GM04503 (cell line): ENCODE measurements around the gene DCLRE1C.
"Not testable (repeated sequence)": the region's sequence is repeated elsewhere in the genome, so short reads cannot be mapped to it uniquely, and the experiment has no call there.

Experiments used
- DNase-seq: peaks from one replicate; pipeline ENCODE4 v3.0.0-alpha.2; 2012; ENCODE audit warnings: low read depth

The DCLRE1C gene

DNA sequence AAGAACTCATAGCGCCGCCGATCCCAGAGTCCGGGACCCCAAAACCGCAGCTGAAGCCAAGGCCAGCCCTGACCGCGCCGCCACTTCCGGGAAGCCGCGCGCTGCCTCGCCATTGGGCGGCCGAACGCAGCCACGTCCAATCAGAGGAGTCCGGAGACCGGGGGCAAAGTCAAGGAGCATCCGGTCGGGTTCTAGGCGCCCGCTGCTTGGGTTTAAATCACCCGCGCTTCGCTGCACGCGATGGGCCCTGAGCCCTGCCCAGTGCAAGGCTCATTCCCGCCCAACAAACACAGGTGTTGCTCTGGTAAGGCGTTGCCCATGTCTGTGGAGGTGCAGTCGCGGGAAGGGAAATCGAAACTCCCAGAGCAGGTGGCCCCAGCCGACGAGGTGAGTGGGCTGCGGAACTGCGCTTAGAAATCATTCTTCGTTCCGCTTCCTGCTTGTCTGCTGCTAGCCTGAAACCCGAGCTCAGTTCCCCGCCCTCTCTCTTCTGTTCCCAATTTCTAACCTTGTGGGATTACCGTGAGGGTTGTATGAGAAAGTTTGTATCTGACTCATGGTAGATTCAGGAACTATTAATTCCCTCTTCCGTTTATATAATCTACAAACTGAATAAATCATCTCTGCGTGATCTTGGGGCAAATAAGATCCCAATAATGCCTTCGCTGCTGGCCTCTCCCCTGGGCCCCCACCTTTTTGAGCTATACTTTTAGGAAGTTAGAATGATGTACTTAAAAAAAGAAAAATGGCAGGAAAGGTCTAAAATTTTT is at the start of gene DCLRE1C:
Gene DCLRE1C (minus strand): TSS at position 96 of the 770 bp plus-strand sequence. CDS start 86 bp downstream, at position 10.
- DNase-seq, result peak; percentile 56

DNA sequence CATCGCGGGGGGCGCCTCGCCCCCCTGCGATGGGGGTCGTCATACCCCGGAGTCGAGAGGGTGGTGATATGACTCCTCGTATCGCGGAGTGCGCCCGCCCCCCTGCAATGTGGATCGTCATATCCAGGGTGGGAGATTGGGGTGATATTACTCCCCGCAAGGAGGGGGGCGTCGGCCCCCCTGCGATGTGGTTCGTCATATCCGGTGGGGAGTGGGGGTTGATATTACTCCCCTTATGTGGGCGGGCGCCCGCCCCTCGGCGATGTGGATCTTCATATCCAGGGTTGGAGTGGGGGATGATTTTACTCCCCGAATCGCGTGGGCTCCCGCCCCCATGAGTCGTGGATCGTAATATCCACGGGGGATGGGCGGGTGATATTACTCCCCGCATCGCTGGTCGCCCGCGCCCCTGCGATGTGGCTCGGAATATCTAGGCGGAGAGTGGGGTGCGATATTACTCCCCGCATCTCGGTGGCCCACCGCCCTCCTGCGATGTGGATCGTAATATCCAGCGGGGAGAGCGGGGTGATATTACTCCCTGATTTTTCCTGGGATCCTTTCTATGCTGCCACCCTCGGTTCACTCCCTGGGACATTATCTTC is 42.2 kb upstream of the DCLRE1C start:
- no peak for DNase-seq

GRCh38 chr10:14993500-14994455 is 39.9 kb upstream of the DCLRE1C start:
- not testable (repeated sequence) for DNase-seq

- not testable (repeated sequence) for DNase-seq
Measured at GRCh38 chr10:14992336-14992735, 38.4 kb upstream of the DCLRE1C start.

DNA sequence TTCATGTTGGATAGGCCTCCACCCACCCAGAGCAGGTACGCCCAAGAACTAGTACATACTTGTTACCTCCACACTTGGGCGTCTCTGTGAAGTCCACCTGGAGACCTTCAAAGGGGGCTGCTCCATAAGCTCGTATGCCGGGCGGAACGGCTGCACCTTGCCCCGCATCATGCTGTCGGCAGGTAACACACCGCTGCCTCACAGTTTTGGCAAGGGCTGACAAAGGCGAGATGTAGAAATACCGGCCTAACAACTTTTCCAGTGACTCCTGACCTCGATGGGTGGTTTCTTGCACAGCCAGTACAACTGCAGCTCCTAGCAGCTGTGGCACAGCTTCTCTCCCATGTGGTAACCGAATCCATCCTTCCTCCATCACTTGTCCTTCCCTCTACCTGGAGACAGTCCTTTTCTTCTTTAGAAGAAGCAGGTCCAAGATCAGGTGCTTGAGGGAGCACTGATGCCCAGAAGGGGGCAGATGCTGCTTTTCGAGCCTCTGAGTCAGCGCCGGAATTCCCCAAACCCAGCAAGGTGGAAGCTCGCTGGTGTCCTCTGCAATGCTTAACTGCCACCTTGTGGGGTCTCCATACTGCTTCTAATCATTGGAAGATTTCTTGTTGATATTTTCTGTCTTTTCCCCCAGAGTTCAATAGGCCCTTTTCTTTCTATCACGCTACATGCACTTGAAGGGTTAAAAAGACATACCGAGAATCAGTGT is 37.3 kb upstream of the DCLRE1C start:
- DNase-seq, result not testable (repeated sequence)

GRCh38 chr10:14989552-14989951 is 35.7 kb upstream of the DCLRE1C start:
- not testable (repeated sequence) for DNase-seq

GRCh38 chr10:14982744-14983143 is 28.8 kb upstream of the DCLRE1C start:
- DNase-seq, result no peak

DNA sequence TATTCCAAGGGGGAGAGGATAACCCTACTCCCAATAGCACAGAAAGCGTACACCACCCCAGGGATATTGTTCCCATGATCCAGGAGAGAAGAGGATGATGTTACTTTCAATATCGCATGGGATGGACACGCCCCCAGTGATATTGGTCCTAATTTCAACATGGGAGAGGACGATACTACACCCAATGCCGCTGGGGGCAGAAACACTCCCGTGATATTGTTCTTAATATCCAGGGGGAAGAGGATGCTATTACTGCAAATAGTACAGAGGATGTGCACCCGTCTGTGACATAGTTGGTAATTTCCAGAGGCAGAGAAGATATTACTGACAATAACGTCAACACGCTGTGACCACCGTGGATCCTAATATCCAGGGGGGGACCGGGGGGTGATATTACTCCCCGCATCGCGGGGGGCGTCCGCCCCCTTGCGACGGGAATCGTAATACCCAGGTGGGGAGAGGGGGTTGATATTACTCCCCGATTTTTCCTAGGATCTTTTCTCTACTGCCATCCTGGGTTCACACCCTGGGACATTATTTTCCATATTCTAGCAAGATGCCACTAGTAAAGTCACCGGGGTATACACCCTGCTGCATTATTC is 21.9 kb upstream of the DCLRE1C start:
- DNase-seq, result no peak

DNA sequence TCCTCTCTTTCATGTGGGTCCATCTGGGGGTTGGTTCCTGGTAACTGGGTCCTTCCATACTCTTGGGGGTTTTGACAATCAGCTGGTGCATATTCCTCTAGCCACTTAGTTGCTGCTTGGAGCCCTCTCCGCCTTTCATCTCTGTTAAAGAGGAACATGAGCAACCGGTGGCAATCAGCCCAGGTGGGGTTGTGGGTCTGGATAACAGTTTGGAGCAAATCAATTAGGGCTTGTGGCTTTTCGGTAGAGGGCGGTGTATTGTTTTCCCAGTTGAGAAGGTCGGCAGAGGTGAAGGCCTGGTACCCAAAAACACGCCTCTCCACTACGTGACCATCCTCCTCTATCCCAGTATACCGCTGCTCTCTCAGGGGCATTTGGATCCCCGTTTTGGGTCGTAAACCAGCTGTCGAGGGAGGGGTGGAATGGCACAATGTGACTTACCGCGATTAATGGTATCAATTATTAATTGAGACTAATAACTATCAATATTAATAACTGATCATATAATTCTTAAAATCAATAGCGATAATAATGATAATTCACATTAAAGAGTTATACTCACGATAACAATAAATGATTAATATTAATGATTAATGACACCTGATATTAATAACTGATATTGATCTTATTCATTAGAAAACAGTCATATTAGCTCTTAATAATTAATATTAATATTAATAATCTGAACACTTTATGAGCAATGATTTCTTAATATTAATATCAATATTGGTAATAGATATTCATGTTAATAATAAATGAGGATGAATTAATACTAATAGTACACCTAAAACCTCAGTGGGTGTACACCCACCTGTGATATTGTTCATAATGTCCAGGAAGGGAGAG is 20.5 kb upstream of the DCLRE1C start:
- DNase-seq, result not testable (repeated sequence)

DNA sequence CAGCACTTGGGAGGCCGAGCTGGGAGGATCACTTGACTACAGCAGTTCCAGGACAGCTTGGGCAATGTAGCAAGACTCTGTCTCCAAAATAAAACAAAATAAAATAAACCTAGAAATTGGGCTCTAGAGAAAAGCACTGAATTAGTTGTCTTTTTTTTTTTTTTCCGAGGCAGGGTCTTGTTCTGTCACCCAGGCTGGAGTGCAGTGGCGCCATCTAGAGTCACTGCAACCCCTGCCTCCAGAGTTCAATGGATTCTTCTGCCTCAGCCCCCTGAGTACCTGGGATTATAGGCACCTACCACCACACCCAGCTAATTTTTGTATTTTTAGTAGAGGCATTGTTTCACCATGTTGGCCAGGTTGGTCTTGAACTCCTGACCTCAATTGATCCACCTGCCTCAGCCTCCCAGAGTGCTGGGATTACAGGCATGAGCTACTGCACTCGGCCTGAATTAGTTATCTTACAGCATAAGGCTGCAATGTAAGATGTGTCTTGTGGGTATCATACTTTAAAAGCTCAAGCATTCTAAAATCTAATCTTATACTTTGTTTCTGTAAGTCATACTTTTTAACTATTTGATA is 18.1 kb upstream of the DCLRE1C start:
- no peak for DNase-seq

DNA sequence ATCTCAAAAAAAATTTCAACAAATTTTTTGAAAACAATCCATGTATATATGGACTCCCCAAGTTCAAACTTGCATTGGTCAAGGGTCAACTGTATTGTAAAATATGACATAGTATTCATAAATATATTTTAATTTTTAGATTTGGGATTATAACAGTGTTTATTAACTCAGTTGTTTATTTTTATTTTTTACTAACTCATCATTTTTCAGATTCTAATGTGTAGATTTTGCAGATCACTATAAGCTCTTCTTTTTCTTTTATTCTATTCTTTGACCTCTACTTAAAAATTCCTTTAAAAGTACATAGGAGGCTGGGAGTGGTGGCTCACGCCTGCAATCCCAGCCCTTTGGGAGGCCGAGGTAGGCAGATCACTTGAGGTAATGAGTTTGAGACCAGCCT is 14.0 kb upstream of the DCLRE1C start:
- DNase-seq, result no peak

- DNase-seq, result peak; percentile 65
Measured at GRCh38 chr10:14959221-14960057, 5.5 kb upstream of the DCLRE1C start, which contains the start of gene MEIG1. MEIG1 (plus strand) TSS chr10:14959388; CDS start chr10:14966469, 7,081 bp downstream.

GRCh38 chr10:14958872-14959220 is 5.0 kb upstream of the DCLRE1C start:
- DNase-seq, result no peak

DNA sequence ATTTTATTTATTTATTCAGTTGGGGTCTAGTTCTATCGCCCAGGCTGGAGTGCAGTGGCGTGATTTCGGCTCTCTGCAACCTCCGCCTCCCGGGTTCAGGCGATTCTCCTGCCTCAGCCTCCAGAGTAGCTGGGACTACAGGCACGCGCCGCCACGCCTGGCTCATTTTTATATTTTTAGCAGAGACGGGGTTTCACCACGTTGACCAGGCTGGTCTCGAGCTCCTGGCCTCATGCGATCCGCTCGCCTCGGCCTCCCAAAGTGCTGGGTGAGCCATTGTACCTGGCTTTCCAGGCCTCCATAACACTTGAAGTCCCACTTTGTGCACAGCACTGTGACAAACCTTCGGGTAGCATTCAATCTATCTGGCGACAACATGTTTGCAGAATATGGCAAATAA is 1.0 kb upstream of the DCLRE1C start:
- DNase-seq, result no peak

- peak; percentile 28 for DNase-seq
Measured at GRCh38 chr10:14953424-14954000, 384 bp downstream of the DCLRE1C start.

DNA sequence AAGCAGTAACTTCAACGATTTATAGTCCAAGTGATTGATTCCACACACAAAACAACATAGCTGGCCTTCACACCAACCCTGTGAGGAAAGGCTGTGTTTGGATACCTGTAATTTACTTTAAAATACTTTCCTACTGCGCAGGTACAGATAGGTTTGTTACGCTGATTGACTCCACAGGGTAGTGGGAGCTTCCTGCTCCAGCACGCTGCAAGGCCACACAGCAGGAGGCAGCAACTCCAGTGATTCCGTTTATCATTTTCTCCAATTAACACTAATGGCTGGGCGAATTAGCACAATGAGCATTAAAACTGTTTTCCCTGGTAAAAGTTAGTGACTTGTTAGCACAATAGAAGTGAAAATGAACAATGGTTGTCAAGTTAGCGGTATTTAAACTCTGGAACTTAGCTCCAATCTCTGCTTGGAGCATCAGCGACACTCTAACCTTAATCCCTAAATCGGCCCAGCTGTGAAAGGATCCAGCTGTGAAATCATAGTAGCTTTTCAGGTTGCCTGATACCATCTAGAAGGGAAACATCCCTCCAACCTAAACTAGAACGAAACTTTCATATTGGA is 959 bp downstream of the DCLRE1C start:
- peak; percentile 11 for DNase-seq

DNA sequence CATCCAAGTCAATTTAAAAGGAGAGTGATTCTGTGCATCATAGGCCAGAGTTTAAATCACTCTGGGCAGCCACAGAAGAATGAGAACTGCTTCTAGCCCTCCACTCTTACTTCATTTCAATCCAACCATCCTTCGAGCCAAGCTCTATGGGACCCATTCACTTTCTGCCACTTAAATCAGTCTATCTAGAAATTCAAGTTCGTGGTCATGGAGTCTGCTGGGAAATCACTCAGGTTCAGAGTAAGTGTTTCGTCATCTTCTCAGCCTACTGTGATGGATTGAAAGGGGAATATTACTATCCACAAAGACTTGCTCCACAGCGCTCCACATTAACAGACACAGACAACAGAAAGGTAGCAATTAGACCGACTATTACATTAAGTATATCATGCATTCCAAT is 4.6 kb downstream of the DCLRE1C start:
- no peak for DNase-seq

DNA sequence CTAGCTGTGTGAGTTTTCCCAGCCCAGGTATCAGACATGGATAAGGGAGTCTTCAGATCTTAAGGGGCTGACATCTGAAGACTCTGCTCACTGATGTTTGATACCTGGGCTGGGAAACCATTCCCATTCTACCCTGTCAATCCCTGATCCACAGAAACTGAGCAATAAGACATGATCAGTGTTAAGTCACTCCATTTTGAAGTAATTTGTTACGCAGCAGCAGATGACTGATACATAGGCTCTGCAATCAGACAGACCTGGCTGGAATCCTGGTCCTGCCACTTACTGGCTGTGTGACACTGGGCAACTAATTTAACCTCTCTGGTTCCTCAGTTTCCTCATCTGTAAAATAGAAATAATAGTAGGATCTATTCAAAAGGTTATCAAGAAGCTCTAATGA is 6.6 kb downstream of the DCLRE1C start:
- no peak for DNase-seq
